Kidney glomerular epithelial cell (primary cell): ENCODE data around the gene RHAG.

Source experiments
- DNase-seq: peaks from one replicate; lab custom pipeline; 2025; lab: John Stamatoyannopoulos, UW

Gene RHAG

GRCh38 chr6:49564552-49564951 lies 72.1 kb downstream of the RHAG start:
- no peak for DNase-seq

- DNase-seq, result no peak
Observed at GRCh38 chr6:49563006-49563886, 73.4 kb downstream of the RHAG start.

GRCh38 chr6:49558238-49558637 lies 78.4 kb downstream of the RHAG start:
- DNase-seq, result no peak

GRCh38 chr6:49557177-49557576 lies 79.5 kb downstream of the RHAG start:
- no peak for DNase-seq

GRCh38 chr6:49556429-49556837 lies 80.2 kb downstream of the RHAG start:
- DNase-seq, result peak; percentile 89

GRCh38 chr6:49555951-49556350 lies 80.7 kb downstream of the RHAG start:
- DNase-seq, result no peak
